ENCODE results near the gene SLC6A8.
"Not testable (repeated sequence)": the region's sequence is repeated elsewhere in the genome, so short reads cannot be mapped to it uniquely, and the experiment has no call there.

The SLC6A8 gene

DNA sequence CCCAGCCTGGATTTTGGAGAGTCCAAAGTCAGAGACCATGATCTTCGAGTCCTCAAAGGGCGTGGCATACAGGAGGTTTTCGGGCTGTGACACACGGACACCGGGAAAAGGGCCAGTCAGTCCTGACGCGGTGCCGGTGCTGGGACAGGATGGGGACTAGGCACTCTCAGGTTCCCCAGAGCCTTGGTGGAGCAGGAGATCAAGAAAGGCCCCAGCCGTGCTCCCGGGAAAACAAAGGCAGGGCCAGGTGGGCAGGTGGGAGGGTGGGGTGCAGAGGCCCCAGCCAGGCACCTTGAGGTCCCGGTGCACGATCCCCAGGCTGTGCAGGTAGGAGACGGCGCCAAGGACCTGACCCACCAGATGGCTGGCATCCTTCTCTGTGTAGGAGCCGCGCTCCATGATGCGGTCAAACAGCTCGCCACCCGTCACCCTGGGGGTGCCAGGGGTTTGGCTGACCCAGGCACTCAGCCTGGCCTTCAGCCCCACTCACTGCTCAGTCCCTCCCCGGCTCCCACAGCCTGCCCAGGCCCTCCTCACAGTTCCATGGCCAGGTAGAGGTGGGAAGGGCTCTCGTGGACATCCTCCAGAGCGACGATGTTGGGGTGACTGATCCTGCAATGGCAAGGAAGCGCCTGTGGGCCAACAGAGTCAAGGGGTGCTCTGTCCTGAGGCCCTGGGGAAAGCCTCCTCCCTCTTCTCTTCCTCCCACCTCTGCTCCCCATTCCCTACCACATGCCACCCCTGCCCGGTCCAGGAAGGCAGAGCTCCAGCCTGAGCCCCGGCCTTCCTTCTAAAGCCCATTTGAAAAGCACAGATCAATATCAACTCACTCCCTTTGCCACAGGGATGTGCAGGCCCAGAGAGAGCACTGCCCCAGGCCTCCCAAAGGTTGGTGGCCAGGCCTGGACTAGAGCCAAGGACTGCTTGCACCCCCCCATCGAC is 15.9 kb upstream of the SLC6A8 start:
- no peak for DNase-seq (ENCODE audit: low read depth in 3 of 3, low spot score in 1 of 3)

DNA sequence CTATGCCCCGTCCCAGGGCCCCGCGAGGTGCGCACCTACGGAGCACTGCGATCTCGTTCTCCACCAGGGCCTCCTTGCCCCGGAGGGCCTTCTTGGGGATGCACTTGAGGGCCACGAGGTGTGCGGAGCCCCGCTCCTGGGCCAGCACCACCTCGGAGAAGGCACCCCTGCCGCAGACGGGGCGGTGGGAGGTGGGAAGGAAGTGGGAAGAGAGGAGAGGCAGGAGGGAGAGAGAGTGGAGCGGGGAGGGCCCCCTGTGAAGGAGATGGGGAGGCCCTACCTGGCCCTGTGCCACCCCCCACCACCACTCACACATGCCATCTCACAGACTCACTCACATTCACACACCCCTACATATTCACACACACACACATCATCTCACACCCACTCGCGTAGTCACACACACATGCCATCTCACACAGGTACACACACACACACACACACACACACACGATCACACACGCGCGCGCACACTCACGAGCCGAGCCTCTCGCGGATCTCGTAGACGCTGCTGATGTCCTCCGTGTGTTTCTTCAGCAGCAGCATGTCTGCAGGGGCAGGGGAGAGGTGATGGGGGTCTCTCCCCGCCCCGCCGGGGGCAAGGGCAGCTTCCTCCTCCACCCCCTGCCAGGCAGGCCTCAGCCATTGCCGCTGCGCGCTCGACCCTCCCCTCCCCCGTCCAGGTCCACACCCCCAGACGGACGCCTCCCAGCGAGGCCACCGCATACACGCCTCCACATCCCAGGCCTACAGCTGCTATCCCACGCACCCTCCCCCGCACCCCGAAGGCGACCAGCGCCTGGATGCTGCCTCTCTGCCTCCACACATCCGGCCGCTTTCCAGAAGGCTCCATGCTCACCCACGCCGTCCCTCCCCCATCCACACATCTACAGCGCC is 14.9 kb upstream of the SLC6A8 start:
- no peak for DNase-seq (ENCODE audit: low read depth in 3 of 3, low spot score in 1 of 3)

DNA sequence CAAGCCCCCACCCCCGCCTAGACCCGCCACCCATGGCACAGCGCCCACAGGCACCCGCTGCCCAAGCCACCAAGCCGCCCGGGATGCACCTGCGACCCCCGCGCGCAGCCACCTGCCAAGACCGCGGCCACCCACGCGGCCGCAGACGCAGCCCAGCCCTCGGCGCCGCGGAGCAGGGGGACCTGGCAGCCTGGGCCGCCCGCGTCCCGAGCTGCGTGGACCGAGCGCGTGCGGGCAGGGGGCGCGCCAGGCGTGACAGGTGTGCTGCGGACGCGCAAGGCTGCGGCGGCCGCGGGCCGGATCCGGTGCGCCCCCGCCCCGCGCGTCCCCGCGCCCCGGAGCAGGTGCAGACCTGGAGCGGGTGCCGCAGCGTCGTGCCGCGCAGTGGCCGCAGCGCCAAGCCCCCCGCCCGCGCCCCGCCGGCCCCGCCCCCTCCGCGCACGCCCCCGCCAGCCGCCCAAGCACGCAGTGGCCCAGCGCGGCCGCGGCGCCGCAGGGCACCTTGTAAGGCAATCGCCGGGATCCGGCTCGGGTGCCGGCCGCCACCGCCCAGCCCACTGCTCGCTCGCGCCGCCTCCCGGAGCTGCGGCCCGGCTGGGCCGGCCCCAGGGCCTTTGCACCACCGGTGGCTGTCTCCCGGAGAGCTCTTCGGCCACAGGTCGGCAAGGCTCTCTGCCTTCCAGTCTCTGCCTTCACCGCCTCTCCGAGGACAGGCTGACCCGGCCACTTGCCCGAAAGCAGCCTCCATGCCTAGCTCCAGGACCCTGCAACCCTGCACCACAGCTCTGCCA is 14.1 kb upstream of the SLC6A8 start, which contains the start of gene PNCK:
PNCK (minus strand) TSS at position 386 of the 791 bp plus-strand sequence. CDS start 737 bp downstream, outside the sequence.
- DNase-seq (ENCODE audit: low read depth in 3 of 3, low spot score in 1 of 3) = no peak

DNA sequence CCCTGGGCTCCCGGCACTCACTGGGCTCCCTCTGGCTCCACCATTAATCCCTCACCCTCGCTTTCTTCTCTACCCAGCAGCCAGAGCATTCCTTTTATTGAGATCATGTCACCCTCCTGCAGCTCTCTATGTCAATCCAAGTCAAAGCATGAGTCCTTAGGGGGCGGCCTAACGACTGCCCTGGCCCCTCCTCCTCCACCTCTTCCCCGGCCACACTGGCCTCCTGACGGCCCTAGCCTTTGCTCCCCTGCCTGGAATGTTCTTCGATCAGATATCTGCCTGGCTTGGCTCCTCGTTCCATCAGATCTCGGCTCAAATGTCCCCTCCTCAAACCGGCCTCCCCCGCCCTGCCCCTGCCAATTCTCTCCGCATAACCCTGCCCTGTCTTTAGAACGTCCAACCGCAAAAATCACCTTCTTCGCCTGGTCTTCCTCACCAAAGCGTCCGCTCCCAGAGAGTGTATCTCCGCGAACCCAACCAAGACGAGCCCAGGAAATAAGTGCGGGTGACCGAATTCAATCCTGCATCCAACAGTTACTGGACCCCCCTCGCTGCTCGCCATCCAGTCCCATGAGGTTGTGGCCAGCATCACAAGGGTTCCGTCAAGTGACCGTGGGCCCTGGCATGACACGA is 13.4 kb upstream of the SLC6A8 start:
- no peak for DNase-seq (ENCODE audit: low read depth in 3 of 3, low spot score in 1 of 3)

DNA sequence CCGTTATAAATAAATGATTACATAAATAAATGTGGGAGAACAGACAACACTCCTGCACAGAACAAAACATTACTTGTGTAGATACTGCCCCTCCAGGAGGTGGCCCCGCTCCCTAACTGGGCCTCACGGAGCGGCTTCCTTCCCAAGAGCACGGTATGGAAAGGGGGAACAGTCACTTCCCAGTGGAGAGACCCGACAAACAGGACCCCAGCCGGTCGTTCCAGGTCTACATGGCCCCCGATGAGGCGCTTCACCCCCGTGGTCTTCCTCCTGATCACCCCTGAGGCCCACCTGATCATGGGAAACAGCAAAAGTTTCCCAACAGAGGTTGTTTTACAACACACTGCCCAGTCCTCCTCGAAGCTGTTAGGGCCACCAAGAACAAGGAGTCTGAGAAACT is 6.6 kb upstream of the SLC6A8 start:
- DNase-seq (ENCODE audit: low read depth in 3 of 3, low spot score in 1 of 3) = no peak

- DNase-seq (ENCODE audit: low read depth in 3 of 3, low spot score in 1 of 3) = not testable (repeated sequence)
Observed at GRCh38 chrX:153683486-153683885, 4.2 kb upstream of the SLC6A8 start.

GRCh38 chrX:153684467-153685155 is 3.1 kb upstream of the SLC6A8 start:
- DNase-seq (ENCODE audit: low read depth in 3 of 3, low spot score in 1 of 3) = no peak

DNA sequence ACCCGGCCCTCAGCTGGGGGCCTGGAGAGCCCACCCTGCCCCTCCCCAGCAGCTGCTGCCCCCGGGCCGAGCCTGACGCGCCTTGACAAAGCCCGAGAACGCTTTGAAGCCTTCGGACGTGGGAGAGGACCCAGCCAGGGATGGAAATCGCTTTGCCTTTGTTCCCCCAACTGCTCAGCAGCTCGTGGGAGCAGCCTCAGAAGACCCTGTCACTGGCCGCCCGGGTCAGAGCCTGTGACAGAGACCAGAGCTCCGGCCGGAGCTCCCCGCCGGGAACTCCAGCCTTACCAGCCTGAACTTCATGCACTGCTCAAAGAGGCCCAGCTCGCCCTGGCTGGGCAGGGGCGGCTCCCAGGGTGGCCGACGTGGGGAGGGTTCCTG is 2.6 kb upstream of the SLC6A8 start:
- DNase-seq (ENCODE audit: low read depth in 3 of 3, low spot score in 1 of 3) = no peak

GRCh38 chrX:153685751-153686696 is 1.7 kb upstream of the SLC6A8 start:
- no peak for DNase-seq (ENCODE audit: low read depth in 3 of 3, low spot score in 1 of 3)

- no peak for DNase-seq (ENCODE audit: low read depth in 3 of 3, low spot score in 1 of 3)
Observed at GRCh38 chrX:153686711-153687110, 1.0 kb upstream of the SLC6A8 start.

DNA sequence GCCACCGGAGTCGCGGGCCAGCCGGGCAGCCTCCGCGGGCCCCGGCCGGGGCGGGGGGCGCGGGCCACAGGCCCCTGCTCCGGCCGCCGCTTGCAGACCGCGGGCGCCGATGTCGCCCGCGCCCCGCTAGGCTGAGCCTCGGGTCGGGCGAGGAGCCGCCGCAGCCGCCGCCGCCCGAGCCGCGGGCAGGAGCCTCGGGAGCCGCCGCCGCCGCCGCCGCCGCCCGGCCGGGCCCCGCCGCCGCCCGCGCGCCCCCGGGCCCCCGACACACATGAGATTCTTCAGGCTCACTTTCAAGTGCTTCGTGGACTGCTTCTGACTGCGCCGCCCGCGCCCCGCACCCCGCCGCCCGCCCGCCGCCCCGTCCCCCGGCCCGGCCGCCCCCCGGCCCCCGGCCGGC is 345 bp downstream of the SLC6A8 start:
- DNase-seq (ENCODE audit: low read depth in 3 of 3, low spot score in 1 of 3) = no peak

- DNase-seq (ENCODE audit: low read depth in 3 of 3, low spot score in 1 of 3) = no peak
Observed at GRCh38 chrX:153688506-153688905, 780 bp downstream of the SLC6A8 start.

DNA sequence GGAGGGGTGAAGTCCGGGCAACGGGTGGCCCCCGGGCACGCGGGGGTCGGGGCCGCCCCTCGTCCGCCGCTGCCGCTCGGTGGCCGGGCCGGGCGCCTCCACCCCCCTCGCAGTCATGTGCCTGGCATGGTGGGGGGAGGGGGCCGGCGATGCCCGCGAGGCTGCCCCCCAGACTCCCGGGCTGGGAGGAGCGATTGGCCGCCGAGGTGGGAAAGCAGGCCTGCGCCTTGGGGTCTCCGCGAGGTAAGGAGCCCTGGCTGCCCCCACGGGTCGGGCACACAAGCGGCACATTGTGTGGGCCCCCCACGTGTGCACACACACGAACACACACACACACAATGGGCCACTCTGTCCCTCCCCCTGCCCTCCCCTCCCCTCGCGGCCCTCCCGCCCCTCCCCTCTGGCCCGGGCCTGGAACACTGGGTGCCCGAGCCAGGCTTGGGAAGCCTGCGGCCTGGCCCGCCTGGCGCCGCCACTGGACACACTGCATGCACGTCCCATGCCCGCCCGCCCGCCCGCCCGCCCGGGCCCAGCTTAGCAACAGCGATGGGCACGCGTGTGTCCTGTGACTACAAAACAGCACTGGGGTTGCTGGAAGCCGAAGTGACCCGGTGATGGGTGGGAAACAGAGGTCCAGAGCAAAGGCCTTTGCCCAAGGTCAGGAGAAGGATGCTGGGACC is 1.3 kb downstream of the SLC6A8 start:
- DNase-seq (ENCODE audit: low read depth in 3 of 3, low spot score in 1 of 3) = no peak

- no peak for DNase-seq (ENCODE audit: low read depth in 3 of 3, low spot score in 1 of 3)
Observed at GRCh38 chrX:153689654-153690465, 2.1 kb downstream of the SLC6A8 start.

DNA sequence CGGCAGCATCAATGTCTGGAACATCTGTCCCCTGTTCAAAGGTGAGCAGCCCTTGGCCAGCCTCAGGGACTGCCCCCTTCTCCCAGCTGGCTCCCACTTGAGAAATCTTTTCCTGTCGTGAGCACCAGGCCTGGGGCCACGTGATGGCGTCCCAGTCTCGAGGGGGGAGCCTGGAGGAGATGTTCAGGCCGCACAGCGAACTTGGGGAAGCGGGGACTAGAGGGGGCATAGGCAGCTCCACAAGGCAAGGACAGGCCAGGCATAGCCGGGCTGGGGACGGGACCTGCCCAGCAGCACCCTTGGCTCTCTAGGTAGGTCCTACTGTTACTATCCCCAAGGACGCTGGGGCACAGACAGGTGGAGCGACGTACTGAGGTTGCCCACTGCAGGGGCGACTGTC is 2.7 kb downstream of the SLC6A8 start:
- no peak for DNase-seq (ENCODE audit: low read depth in 3 of 3, low spot score in 1 of 3)

DNA sequence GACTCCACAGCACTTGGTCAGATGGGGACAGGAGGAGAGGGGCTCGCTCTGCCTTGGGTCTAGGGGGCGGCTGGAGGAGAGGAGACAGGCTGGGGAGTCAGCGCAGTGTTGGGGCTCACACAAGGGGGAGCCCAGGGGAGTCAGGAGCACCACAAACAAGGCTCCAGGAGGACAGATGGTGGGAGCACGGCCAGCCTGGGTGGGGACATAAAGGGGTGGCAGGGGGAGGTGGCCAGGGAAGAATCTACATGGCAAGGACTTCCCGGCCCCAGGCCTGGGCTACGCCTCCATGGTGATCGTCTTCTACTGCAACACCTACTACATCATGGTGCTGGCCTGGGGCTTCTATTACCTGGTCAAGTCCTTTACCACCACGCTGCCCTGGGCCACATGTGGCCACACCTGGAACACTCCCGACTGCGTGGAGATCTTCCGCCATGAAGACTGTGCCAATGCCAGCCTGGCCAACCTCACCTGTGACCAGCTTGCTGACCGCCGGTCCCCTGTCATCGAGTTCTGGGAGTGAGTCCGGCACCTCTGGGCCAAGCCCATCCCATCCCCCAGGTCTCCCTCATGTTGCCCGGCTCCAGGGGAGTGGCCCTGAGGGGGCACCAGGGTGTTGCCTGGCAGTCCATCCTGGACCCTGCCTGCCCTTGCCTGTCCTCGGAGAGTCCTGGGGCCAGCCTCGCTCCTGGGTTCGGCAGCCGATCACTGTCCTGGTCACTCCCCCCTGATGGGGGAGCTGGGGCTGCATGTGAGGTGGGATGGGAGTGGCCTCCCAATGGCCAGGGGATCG is 3.5 kb downstream of the SLC6A8 start:
- DNase-seq (ENCODE audit: low read depth in 3 of 3, low spot score in 1 of 3) = not testable (repeated sequence)

GRCh38 chrX:153692003-153692402 is 4.3 kb downstream of the SLC6A8 start:
- DNase-seq (ENCODE audit: low read depth in 3 of 3, low spot score in 1 of 3) = no peak
